HepG2 (cell line): ENCODE data around the gene SELENOT. TPM values are rescaled to one million over a fixed set of nuclear protein-coding genes. Genes with fewer than 3 reads are reported as not detected.

Experiments
- CBFB ChIP-seq: sonication (generic); formaldehyde crosslinking; IDR thresholded peaks from 2 replicates; pipeline ENCODE4 v1.4.0; 2020; ENCODE audit warnings: missing genetic modification reagents
- CEBPG ChIP-seq: IDR thresholded peaks from 2 replicates; pipeline ENCODE4 v1.6.1; 2016
- CTCF ChIP-seq: sonication (generic); formaldehyde crosslinking; IDR thresholded peaks from 2 replicates; pipeline ENCODE4 v1.5.0; 2020; ENCODE audit warnings: mild to moderate bottlenecking, missing genetic modification reagents, moderate library complexity
- DPF2 ChIP-seq: sonication (generic); formaldehyde crosslinking; IDR thresholded peaks from 2 replicates; pipeline ENCODE4 v1.4.0; 2020; ENCODE audit warnings: mild to moderate bottlenecking, low read depth, missing genetic modification reagents, borderline replicate concordance
- ESRRA ChIP-seq: sonication (generic); formaldehyde crosslinking; IDR thresholded peaks from 2 replicates; pipeline ENCODE4 v1.5.1; 2020; ENCODE audit warnings: mild to moderate bottlenecking, low read depth, missing genetic modification reagents
- FIP1L1 ChIP-seq: fragments of 200-400 bp; formaldehyde crosslinking; IDR thresholded peaks from 2 replicates; pipeline ENCODE4 v1.6.1; 2018; ENCODE audit warnings: low read depth, mild to moderate bottlenecking, low read length, moderate library complexity, borderline replicate concordance; ENCODE audit not compliant: insufficient read depth
- GATAD2A ChIP-seq: IDR thresholded peaks from 2 replicates; pipeline ENCODE4 v1.6.1; 2016
- HNRNPL ChIP-seq: fragments of 200-400 bp; formaldehyde crosslinking; IDR thresholded peaks from 2 replicates; pipeline ENCODE4 v1.6.1; 2017; ENCODE audit warnings: mild to moderate bottlenecking, low read depth, low read length
- HOXA5 ChIP-seq: sonication (generic); formaldehyde crosslinking; IDR thresholded peaks from 2 replicates; pipeline ENCODE4 v1.4.0; 2020; ENCODE audit warnings: missing genetic modification reagents
- JUND ChIP-seq: sonication (generic); formaldehyde crosslinking; IDR thresholded peaks from 2 replicates; pipeline ENCODE4 v1.8.0; 2022; ENCODE audit warnings: mild to moderate bottlenecking, missing genetic modification reagents
- KDM3A ChIP-seq: IDR thresholded peaks from 2 replicates; pipeline ENCODE4 v1.6.1; 2018; ENCODE audit warnings: low read depth, missing compliant biosample characterization
- NFIC ChIP-seq: IDR thresholded peaks from 2 replicates; pipeline ENCODE4 v1.6.1; 2012; ENCODE audit warnings: mild to moderate bottlenecking, low read length, inconsistent platforms
- POGZ ChIP-seq: sonication (generic); formaldehyde crosslinking; IDR thresholded peaks from 2 replicates; pipeline ENCODE4 v1.4.0; 2020; ENCODE audit warnings: mild to moderate bottlenecking, missing genetic modification reagents
- TCF7L2 ChIP-seq: IDR thresholded peaks from 2 replicates; pipeline ENCODE4 v1.6.1; 2011; ENCODE audit warnings: mild to moderate bottlenecking, low read depth, low read length, moderate library complexity
- TEAD2 ChIP-seq: sonication (generic); formaldehyde crosslinking; IDR thresholded peaks from 2 replicates; pipeline ENCODE4 v1.9.0; 2021; ENCODE audit warnings: missing genetic modification reagents
- TIGD3 ChIP-seq: sonication (generic); formaldehyde crosslinking; IDR thresholded peaks from 2 replicates; pipeline ENCODE4 v1.5.1; 2020; ENCODE audit warnings: mild to moderate bottlenecking, missing genetic modification reagents, borderline replicate concordance
- TP53 ChIP-seq: sonication (generic); formaldehyde crosslinking; conservative IDR thresholded peaks from 2 replicates; pipeline ENCODE4 v1.4.0; 2020; ENCODE audit warnings: missing genetic modification reagents
- ZFP41 ChIP-seq: sonication (generic); formaldehyde crosslinking; IDR thresholded peaks from 2 replicates; pipeline ENCODE4 v1.4.0; 2020; ENCODE audit warnings: mild to moderate bottlenecking, missing genetic modification reagents, borderline replicate concordance
- ZMAT5 ChIP-seq: sonication (generic); formaldehyde crosslinking; IDR thresholded peaks from 2 replicates; pipeline ENCODE4 v1.5.0; 2020; ENCODE audit warnings: mild to moderate bottlenecking, low read depth, missing genetic modification reagents, borderline replicate concordance
- ZNF121 ChIP-seq: sonication (generic); formaldehyde crosslinking; IDR thresholded peaks from 2 replicates; pipeline ENCODE4 v1.5.0; 2020; ENCODE audit warnings: mild to moderate bottlenecking, missing genetic modification reagents
- ZNF138 ChIP-seq: sonication (generic); formaldehyde crosslinking; IDR thresholded peaks from 2 replicates; pipeline ENCODE4 v1.5.0; 2020; ENCODE audit warnings: mild to moderate bottlenecking, low read depth, missing genetic modification reagents
- ZNF256 ChIP-seq: sonication (generic); formaldehyde crosslinking; conservative IDR thresholded peaks from 2 replicates; pipeline ENCODE4 v1.4.0; 2020; ENCODE audit warnings: missing genetic modification reagents
- ZNF296 ChIP-seq: sonication (generic); formaldehyde crosslinking; conservative IDR thresholded peaks from 2 replicates; pipeline ENCODE4 v1.5.0; 2020; ENCODE audit warnings: mild to moderate bottlenecking, missing genetic modification reagents
- ZNF567 ChIP-seq: sonication (generic); formaldehyde crosslinking; IDR thresholded peaks from 2 replicates; pipeline ENCODE4 v1.8.1; 2023; ENCODE audit warnings: mild to moderate bottlenecking, missing genetic modification reagents, borderline replicate concordance
- ZNF639 ChIP-seq: conservative IDR thresholded peaks from 2 replicates; pipeline ENCODE4 v1.6.1; 2018; ENCODE audit warnings: missing genetic modification reagents
- ZNF652 ChIP-seq: IDR thresholded peaks from 2 replicates; pipeline ENCODE4 v1.6.1; 2016; ENCODE audit warnings: low read depth, borderline replicate concordance
- polyA plus RNA-seq, 8 experiments: library from polyadenylated mRNA; depleted of rRNA in 3 of 8; stranded (reverse) in 7 of 8; unstranded in 1 of 8; fragments of >200 nt; fragmentation: Illumina TruSeq in 4 of 8; extraction: Trizol in 4 of 8; gene quantifications; 2 replicates each; pipeline versions ENCODE4 v1.2.1 to v1.2.3, GENCODE V29; 2011 to 2016; ENCODE audit warnings: low read depth in 4 of 8, missing spikeins in 1 of 8, mixed read lengths in 1 of 8; ENCODE audit not compliant: insufficient read depth in 1 of 8
- total RNA-seq, 5 experiments: library from RNA; depleted of rRNA; stranded (reverse); fragments of >200 nt; fragmentation: Illumina TruSeq; extraction: Trizol; gene quantifications; 2 replicates each; pipeline ENCODE4 v1.2.3, GENCODE V29; 2016; ENCODE audit warnings: low read depth in 1 of 5

Gene SELENOT
- total and polyA plus RNA-seq, 2 of the 13 experiments (the other 11 are each of a cell fraction or from before 2014, with no cell fraction given): 122 to 273 TPM

- TF ChIP-seq FIP1L1 (peak; percentile 39; the same call in 1 of the 2 replicates), TP53 (CRISPR knock-in tag) (peak; percentile 31; the same call in 1 of the 2 replicates), HNRNPL (peak; percentile 44; the same call in 1 of the 2 replicates), GATAD2A (CRISPR knock-in tag) (no peak), ESRRA (CRISPR knock-in tag) (no peak), ZNF138 (CRISPR knock-in tag) (no peak), ZMAT5 (CRISPR knock-in tag) (no peak), JUND (CRISPR knock-in tag) (no peak; the same call in 1 of the 2 replicates), HOXA5 (CRISPR knock-in tag) (peak; percentile 89; the same call in 1 of the 2 replicates), CBFB (CRISPR knock-in tag) (0 out of 2 replicates have a peak, but pooled peaks have one; percentile 30), POGZ (peak; percentile 66), CEBPG (CRISPR knock-in tag) (0 out of 2 replicates have a peak, but pooled peaks have one; percentile 2), ZFP41 (no peak; the same call in 1 of the 2 replicates), ZNF121 (peak; percentile 67), ZNF256 (CRISPR knock-in tag) (0 out of 2 replicates have a peak, but pooled peaks have one; percentile 69), CTCF (CRISPR knock-in tag) (peak; percentile 29), ZNF652 (CRISPR knock-in tag) (no peak), DPF2 (CRISPR knock-in tag) (no peak), KDM3A (peak; percentile 20; the same call in 1 of the 2 replicates), ZNF639 (peak; percentile 55; the same call in 1 of the 2 replicates), ZNF567 (CRISPR knock-in tag) (no peak), TIGD3 (CRISPR knock-in tag) (0 out of 2 replicates have a peak, but pooled peaks have one; percentile 40), TCF7L2 (no peak), ZNF296 (CRISPR knock-in tag) (0 out of 2 replicates have a peak, but pooled peaks have one; percentile 74), NFIC (no peak), TEAD2 (CRISPR knock-in tag) (no peak; the same call in 1 of the 2 replicates)
These were observed at the start of gene SELENOT (continued) for GRCh38 chr3:150603153-150603979.
